Gastrocnemius medialis (tissue), 4 donors: ENCODE results near the gene GGT6.

Experiments
- CTCF ChIP-seq, 5 experiments: fragments of 450-650 bp in 3 of 5; fragments of 200-600 bp in 2 of 5; sonication (generic) in 2 of 5; IDR thresholded peaks in 4 of 5; conservative IDR thresholded peaks in 1 of 5; 1 replicate in 4 of 5; 2 replicates in 1 of 5; pipeline ENCODE4 v1.5.1; 2016 to 2019; ENCODE audit warnings: antibody characterized with exemption in 5 of 5, mild to moderate bottlenecking in 3 of 5, moderate library complexity in 3 of 5
- POLR2A ChIP-seq, 2 donors: fragments of 450-650 bp; IDR thresholded peaks; one replicate each; pipeline ENCODE4 v1.6.1; 2017; ENCODE audit warnings: antibody characterized with exemption in 2 of 2, mild to moderate bottlenecking in 2 of 2, moderate library complexity in 2 of 2

GRCh38 chr17:4577386-4577993 lies 17.1 kb upstream of the GGT6 start:
- TF ChIP-seq CTCF (IDR thresholded peaks at IDR 0.05 in 4 of 5, conservative IDR thresholded peaks at IDR 0.05 in 1 of 5) (no peak), POLR2A (IDR thresholded peaks at IDR 0.05) (no peak)
